Muscle of arm (tissue), 12 donors: ENCODE data around the gene EML3. TPM values are rescaled to one million over a fixed set of nuclear protein-coding genes. Genes with fewer than 3 reads are reported as not detected.
A peak's percentile ranks its signal among the peaks of the same experiment; 100 is the strongest.
"Not testable (repeated sequence)": the region's sequence is repeated elsewhere in the genome, so short reads cannot be mapped to it uniquely, and the experiment has no call there.

Experiments
- DNase-seq: peaks from one replicate; pipeline ENCODE4 v3.0.0-alpha.2; 2013
- polyA plus RNA-seq, 12 donors: library from polyadenylated mRNA; unstranded; fragments of 120-200 nt; gene quantifications; one replicate each; pipeline ENCODE4 v1.2.1, GENCODE V29; 2013; ENCODE audit not compliant: insufficient read length in 12 of 12

EML3 gene
- polyA plus RNA-seq, 12 donors, result 12.1 to 35.5 (median 16.2) TPM; not detected in 1

- peak; percentile 100 for DNase-seq
Measured at GRCh38 chr11:62573592-62574362, 38.8 kb downstream of the EML3 start, which contains the start of gene EEF1G. Gene EEF1G (minus strand): TSS chr11:62573891. CDS start chr11:62573842, 49 bp downstream.

- DNase-seq, result peak; percentile 24
Measured at GRCh38 chr11:62573006-62573591, 39.5 kb downstream of the EML3 start.

GRCh38 chr11:62572431-62572830 is 40.1 kb downstream of the EML3 start:
- DNase-seq, result no peak

- DNase-seq, result not testable (repeated sequence)
Measured at GRCh38 chr11:62571493-62571892, 41.1 kb downstream of the EML3 start.

- DNase-seq, result not testable (repeated sequence)
Measured at GRCh38 chr11:62570903-62571302, 41.7 kb downstream of the EML3 start.

- no peak for DNase-seq
Measured at GRCh38 chr11:62569611-62570010, 43.0 kb downstream of the EML3 start.

- no peak for DNase-seq
Measured at GRCh38 chr11:62567018-62567633, 45.4 kb downstream of the EML3 start.

- no peak for DNase-seq
Measured at GRCh38 chr11:62566247-62566646, 46.3 kb downstream of the EML3 start.

GRCh38 chr11:62565100-62565802 is 47.3 kb downstream of the EML3 start:
- DNase-seq, result no peak

GRCh38 chr11:62561677-62562230 is 50.8 kb downstream of the EML3 start:
- DNase-seq, result not testable (repeated sequence)

- DNase-seq, result no peak
Measured at GRCh38 chr11:62560566-62561103, 51.9 kb downstream of the EML3 start.

- not testable (repeated sequence) for DNase-seq
Measured at GRCh38 chr11:62559626-62560025, 52.9 kb downstream of the EML3 start.

- no peak for DNase-seq
Measured at GRCh38 chr11:62559204-62559603, 53.4 kb downstream of the EML3 start.

- no peak for DNase-seq
Measured at GRCh38 chr11:62558669-62559068, 53.9 kb downstream of the EML3 start.

GRCh38 chr11:62556875-62557631 is 55.5 kb downstream of the EML3 start:
- DNase-seq, result no peak

- DNase-seq, result peak; percentile 80
Measured at GRCh38 chr11:62556108-62556874, 56.3 kb downstream of the EML3 start.

GRCh38 chr11:62555464-62556107 is 57.0 kb downstream of the EML3 start:
- no peak for DNase-seq

- DNase-seq, result no peak
Measured at GRCh38 chr11:62554387-62555167, 58.0 kb downstream of the EML3 start.
